NCI-H1417 (cell line): Measurements from ENCODE around the gene RBM43.
"Not testable (repeated sequence)": the region's sequence is repeated elsewhere in the genome, so short reads cannot be mapped to it uniquely, and the experiment has no call there.

Experiments
- DNase-seq, 3 experiments: peaks; one replicate each; lab custom pipeline; 2025; lab: John Stamatoyannopoulos, UW

The RBM43 gene

DNA sequence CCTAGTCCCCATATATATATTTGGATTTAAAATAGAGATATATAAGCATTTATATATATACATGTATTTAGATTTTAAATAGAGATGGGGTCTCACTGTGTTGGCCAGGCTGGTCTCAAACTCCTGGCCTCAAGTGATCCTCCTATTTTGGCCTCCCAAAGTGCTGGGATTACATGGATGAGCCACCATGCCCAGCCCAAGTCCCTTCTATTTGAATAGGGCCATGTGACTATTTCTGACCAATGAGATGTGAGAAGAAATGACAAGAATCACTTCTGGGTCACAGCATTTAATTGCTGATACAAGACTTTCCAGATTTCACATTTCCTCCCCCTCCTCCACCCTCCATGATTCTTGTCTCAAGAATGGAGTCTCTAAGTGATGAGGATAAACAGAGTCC, 6.4 kb upstream of the RBM43 start:
- no peak for DNase-seq

DNA sequence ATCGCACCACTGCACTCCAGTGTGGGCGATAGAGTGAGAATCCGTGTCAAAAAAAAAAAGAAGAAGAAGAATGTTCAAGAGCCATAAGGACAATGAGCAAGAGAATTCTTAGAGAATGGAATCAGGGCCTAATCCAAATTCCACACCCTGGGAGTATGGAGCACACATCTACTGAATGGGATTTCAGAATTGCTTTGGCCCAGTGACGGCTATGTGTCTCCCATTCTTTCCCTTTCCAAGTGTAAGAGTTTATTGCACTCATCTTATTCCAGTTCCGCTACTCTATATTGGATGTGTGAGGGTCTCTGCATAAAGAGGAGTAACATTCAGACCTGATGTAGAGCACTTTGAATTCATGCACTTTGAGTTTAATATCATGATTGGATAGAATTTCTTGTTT, 5.9 kb upstream of the RBM43 start:
- DNase-seq: no peak

DNA sequence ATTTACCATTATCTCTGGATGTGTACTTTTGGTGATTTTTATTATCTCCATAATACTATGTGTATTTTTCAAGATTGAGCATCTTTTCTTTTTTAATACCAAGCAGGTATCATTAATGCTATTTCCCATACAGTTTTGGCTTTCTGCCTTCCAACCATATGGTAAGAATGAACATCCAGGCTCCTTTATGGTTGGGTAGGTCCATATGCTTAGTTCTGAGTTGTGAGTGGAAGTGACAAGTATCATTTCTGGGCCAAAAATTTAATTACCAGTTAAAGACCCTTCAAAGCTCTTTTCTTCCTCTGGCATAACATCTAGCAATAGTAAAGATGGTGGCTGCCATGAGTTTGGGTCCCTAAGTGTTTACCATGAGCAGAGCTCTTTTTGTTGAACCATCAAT, 4.3 kb upstream of the RBM43 start:
- DNase-seq: no peak

DNA sequence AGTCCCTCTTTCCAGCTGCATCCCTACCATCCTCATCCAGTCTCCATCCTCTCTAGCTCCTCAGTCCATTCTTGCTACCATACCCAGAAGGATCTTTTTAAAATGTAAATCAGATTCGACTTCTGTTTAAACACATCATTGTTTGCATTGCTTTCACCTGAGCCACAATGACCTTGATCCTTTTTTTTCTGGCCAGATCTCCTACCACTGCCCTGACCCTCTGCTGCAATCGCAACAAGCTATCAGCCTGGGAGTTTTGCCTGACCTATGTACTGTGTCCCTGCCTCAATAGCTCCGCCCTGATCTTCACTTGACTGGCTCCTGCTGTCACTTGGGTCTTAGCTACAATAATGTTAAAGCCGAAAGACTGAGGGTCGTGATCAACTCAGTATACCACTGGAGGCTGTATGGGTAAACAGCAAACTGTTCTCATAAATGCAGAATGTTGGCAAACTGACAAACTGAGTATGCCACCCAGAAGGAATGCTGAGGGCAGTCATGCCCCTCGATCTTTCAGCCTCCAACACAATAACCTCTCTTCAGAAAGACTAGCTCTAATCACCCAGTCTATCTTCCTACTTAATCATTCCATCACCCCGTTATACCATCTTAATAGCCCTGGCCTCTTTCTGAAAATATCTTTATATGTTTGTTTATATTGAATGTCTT, 2.6 kb upstream of the RBM43 start:
- DNase-seq: no peak

DNA sequence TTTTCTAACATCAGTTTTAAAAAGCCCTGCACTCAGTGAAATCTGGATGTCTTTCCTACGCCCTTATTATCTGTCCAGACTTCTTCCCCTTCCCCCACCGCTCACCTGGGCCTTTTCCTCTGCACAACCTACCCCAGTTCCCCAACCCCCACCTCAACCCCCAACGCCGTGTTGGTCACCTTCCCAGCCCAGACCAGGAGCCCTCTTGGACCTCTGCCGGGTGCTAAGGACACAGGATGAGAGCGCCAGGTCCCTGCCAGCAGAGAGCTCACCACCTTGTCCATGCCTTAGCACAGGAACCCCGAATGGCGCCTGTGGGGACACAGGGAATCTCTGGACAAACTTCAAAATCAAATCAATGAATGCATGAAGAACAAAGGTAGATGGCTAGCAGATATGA, 966 bp upstream of the RBM43 start:
- no peak for DNase-seq

DNA sequence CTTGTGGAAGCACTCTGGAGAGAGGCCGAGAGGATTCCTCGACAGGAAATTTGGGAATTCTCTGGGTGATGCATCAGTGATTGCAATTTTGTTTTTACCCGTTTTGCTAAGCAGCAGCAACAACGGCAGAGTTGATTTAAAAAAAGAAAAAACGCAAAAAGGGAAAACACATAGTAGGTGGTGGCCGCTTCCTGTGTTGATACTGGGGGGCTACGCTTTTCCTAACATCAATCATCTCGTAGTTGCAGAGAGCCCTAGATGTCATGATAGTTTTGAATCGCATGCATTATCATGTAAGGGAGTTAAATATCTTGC, 271 bp upstream of the RBM43 start:
- DNase-seq: no peak

DNA sequence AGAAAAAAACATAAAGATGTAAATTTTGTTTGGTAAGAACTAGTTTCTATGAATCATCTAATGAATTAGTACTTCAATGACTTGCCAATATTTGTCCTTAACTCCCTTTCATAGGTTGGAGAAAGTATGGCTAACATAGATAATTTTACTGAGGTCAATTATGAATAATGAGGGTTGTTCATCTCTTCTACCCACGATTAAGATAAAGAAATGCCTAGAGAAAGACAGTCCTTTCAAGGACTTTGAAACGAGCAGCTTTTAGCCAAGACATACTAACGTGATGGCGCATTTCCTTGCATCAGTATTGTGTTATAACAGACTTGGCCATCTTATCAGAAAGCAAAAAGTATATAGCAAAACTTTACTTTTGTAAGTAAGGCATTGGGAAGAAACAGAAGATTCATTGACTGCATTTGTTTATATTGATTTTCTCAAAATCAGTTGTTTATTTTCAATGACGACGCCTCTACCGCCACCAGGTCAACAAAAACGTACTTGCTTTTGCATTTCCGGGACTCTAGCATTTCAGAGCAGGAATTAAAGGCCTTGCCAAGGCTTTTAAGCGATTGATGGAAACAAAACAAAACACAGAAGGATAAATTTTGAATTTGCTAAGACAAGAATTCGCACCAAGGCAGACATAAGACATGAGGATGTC, 961 bp downstream of the RBM43 start:
- peak in 1 of 3 experiments; percentile 66 for DNase-seq

DNA sequence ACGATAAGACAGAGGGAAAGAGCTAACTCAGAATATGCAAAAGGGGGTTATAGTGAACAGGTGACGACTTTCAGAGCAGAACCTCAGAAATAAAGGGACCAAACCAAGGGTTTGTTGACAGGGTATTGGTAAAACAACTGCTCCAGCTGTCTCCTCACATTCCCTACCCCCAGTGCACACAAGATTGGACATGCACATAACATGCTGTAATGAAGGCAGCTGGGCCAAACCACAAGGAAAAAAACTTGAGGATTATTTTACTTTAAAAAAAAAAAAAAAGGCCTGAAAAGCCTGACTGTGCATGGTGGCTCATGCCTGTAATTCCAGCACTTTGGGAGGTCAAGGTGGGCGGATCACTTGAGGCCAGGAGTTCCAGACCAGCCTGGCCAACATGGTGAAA, 3.5 kb downstream of the RBM43 start:
- DNase-seq: no peak

DNA sequence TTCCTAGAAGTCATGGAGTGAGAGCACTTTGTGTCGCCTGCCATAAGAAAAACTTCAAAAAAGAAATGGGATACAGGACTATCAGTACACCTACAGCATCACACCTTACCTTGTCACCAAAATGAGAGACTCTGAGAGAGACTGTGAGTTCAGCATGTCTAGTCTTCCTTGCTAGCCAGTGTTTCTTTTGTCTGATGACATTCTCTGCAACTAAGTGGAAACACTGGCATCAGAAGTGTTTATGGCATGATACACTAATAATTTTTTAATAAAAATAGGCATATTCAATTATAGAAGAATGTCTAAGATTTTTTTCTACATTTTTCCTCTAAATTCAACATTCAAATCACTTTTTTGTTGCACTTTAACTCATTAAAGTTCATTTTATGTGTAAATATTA, 9.0 kb downstream of the RBM43 start:
- DNase-seq: no peak

DNA sequence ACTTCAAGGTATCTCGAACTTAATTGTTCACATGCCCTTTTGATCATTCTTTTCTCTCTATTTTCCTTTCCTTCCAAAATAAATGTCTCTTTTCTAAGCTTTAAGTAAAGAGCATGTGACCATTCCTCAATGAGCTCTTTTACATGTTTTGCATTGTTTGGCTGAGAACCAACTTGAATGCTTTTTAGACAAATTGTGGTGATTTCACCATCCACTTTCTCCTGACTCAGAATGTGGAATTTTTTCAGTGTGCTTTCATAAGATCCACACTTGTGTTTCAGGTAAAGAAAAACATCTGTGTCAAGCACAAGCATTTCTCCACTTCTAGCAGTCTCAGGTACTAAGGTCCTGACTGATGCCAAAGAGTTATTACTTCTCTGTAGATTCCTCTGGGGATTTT, 10.7 kb downstream of the RBM43 start:
- no peak for DNase-seq

DNA sequence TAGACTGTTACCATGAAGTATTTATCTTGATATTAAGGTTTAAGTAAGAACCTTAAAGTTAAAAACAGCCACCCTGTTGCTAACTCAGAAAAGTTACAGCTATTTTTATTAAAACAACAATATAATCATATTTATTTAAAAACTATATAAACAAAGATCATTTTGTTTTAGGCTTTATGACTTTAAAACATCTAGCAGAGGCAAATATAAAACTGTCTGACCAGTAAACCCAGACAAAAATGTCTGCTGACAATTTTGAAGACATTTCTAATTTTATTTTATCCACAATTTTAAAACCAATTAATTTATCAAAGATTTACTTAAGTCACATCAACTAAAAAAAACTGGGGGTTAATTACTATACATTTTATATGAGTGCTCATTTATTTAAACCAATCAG, 14.2 kb downstream of the RBM43 start:
- DNase-seq: no peak

DNA sequence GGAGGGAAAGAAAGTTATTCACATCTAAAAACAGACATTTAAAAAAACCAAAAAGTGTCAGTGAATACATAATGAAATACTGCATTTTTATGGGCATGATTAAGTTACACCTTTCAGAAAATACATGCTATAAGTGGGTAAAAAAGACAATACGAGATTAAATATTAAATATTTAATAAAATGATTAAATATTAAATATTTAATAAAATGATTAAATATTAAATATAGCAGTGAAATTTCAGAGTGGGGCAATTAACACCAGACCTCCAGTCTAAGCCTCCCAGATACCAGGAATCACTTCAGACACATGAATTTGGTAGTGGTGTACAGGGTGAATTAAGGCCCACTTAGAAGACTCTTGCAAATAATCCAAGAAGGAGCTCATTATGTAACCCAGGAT, 15.5 kb downstream of the RBM43 start:
- no peak for DNase-seq

DNA sequence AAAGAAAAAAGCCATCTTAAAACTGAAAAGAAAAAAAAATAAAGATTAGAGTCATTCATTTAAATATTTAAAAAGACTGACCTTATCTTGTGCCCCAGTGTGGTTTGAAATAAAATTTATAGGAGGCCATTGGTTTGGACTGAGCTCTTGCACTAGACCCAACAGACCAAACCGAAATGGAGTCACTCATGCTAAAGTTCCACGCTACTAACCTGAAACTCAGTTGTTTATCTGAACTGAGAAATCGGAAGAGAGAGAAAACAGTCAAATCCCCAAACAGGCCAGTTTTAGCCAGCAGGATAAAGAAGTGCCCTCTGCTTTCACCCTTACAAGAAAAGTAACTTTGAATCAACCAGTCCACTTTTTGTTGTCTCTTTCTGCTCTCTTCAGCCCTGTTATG, 18.2 kb downstream of the RBM43 start:
- DNase-seq: no peak

DNA sequence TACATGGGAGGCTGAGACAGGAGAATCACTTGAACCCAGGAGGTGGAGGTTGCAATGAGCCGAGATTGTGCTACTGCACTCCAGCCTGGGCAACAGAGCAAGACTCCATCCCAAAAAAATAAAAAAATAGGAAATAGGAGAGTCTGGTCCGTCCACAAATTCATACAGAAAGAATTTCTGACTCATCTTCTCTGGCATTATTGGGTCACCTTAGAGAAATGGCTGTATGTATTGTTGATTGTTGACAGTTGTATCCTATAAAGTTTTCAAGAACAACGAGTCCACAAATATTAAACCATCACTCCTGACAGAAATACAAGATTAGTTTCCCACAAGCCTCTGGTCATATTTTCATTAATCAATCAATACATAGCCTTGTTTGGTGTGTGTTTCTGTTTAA, 20.4 kb downstream of the RBM43 start:
- no peak for DNase-seq

DNA sequence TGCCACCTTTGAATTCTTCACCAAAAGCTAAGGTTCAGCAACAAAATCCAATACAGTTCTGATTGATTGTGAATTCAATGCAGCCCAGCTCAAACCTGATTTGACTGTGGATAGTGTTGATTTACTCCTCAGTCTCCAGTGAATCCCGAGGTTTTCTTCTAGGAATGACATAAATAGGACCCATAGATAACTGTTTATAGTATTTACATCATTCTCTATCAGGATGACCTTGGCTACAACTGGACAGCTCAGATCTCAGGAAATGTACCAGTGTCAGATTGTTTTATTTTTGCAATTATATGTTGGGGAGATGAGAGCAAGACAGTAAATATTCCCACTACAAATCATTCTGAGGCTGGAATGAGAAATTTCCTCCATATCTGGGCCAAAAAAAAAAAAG, 21.2 kb downstream of the RBM43 start:
- no peak for DNase-seq

DNA sequence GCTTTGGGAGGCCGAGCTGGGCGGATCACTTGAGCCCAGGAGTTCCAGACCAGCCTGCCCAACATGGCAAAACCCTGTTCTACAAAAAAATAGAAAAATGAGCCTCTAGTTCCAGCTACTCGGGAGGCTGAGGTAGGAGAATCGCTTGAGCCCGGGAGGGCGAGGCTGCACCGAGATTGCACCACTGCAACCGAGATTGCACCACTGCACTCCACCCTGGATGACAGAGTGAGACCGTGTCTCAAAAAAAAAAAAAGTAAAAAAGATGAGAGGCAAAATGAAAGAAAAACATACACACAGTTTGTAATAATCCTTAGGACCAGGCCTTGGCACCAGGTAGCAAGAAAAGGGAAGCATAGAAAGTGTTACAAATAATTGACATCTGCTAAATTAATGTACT, 22.0 kb downstream of the RBM43 start:
- no peak for DNase-seq

DNA sequence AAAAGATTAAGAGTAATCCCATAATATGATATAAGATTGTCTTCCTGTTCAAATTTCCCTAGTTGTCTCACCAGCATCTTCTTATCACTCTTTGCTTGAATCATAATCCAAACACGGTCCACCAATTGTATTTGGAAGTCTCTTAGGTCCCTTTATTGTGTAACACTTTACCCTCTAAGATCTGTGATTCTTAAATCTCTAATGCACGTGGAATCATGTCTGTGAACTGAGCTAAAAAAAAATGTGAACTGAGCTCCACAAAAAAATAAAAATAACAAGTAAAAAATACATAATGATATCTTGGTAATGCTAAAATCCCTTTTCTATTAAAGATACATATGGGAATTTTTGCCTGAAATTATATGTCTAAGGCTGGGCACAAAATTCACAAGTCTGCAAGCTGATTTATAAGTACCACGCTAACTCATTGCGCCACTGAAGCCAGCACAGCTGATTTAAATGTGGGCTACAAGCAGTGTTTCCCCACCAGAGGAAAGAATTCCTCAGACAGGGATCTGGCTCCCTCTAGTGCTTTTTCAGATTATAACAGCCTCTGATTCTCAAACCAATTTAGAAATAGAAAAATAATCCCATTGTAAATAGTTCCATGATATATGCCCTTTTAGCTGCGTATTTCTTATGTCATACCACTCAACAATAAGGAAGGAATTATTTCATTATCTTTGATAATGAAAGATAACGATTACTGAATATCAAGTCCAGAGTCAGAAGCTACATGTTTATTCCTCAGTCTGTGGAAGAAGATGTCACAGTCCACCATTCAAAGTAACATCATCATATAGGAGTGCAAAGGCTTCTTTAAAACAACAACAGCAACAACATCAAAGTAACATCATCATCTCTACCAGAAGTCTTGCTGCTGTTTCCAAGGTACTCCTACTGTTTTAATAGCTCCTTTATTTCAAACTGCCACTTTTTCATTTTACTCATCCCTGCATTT, 22.9 kb downstream of the RBM43 start:
- peak; percentile 34 to 82 (median 60) for DNase-seq

DNA sequence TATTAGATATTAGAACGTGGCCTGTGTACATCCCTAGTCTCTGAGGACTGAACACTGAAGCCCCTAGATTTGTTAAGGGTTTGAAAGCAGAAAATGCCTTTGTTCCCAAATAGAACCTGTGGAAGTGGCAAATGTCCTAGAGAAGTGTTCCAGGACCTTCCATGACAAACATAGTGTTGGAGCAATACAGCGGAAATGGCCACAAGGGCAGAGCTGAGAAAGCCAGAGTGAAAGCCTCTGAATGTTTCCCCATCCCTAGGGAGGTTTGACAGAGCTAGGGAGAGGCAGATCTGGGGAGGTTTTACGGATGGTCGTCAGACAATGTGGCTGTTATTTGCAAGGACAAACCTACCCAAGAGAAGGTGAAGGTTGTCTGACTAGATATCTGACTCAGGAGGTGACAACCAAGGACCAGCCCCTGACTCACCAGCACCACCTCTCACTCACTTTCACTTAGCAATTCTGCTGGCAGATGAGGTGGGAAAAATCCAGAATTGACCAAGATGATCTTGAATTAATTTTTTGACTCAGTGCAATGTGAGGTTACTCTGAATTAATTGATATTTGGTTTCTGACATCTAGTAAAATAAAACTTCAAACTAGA, 24.1 kb downstream of the RBM43 start:
- peak in 1 of 3 experiments; percentile 30 for DNase-seq

DNA sequence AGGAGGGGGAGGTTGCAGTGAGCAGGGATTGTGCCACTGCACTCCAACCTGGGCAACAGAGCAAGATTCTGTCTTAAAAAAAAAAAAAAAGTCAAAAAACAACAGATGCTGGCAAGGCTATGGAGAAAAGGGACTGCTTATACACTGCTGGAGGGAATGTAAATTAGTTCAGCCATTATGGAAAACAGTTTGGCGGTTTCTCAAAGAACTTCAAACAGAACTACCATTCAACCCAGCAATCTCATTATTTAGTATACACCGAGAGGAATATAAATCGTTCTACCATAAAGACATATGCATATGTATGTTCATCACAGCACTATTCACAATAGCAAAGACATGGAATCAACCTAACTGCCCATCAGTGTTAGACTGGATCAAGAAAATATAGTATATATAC, 27.9 kb downstream of the RBM43 start:
- not testable (repeated sequence) for DNase-seq

DNA sequence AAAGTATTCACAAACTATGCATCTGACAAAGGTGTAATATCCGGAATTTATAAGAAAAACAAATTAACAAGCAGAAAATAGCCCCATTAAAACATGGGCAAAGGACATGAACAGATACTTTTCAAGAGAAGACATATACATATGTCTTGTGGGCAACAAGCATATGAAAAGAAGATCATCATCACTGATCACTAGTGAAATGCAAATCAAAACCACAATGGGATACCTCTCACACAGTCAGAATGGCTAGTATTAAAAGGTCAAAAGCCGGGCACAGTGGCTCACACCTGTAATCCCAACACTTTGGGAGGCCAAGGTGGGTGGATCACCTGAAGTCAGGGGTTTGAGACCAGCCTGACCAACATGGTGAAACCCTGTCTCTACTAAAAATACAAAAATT, 28.4 kb downstream of the RBM43 start:
- DNase-seq: not testable (repeated sequence)

DNA sequence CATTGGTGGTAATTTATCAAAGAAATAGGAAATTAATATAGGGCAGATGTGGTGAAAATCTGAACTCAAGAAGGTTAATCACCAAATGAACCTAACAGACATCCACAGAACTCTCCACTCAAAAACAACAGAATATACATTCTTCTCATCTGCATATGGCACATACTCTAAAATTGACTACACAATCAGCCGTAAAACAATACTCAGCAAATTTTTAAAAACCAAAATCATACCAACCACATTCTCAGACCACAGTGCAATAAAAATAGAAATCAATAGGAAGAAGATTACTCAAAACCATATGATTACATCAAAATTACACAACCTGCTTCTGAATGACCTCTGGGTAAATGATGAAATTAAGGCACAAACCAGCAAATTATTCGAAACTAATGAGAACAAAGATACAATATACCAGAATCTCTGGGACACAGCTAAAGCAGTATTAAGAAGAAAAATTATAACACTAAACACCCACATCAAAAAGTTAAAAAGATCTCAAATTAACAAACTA, 31.0 kb downstream of the RBM43 start:
- no peak for DNase-seq

DNA sequence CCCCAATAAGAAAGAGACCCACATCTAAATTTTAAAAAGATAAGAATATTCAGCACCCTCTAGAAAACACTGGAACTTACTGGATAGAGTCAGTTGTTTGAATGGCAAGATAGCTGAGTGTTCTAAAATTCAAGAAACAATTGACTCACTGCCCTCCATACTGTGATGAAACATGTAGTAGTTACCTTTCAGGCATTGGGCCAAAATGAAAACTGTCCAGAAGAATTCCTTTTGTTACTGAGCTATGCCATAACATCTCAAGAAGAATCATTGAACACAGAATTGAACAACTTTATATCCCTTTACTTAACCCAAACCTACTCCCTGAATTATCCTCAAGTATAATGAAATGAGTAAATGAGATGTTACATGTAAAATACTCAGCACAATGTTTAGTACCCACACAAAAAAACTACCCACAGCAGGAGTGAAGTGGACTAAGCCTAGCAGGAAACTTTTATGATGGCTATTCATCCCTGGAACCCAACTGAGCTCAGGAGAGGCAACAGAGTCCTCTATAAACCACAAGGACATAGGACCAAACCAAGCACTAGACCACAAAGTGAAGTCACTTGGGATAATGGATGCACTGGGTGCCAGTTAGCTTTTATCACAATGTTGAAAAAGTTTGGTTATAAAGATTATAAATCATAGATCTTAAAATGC, 32.7 kb downstream of the RBM43 start:
- peak in 1 of 3 experiments; percentile 24 for DNase-seq
